Measurements from ENCODE around the gene SEC14L5. TPM values are rescaled to one million over a fixed set of nuclear protein-coding genes. Genes with fewer than 3 reads are reported as not detected.

SEC14L5 gene
- total RNA-seq, 2 donors from 2014 or later = 0.26 TPM; not detected in 1

DNA sequence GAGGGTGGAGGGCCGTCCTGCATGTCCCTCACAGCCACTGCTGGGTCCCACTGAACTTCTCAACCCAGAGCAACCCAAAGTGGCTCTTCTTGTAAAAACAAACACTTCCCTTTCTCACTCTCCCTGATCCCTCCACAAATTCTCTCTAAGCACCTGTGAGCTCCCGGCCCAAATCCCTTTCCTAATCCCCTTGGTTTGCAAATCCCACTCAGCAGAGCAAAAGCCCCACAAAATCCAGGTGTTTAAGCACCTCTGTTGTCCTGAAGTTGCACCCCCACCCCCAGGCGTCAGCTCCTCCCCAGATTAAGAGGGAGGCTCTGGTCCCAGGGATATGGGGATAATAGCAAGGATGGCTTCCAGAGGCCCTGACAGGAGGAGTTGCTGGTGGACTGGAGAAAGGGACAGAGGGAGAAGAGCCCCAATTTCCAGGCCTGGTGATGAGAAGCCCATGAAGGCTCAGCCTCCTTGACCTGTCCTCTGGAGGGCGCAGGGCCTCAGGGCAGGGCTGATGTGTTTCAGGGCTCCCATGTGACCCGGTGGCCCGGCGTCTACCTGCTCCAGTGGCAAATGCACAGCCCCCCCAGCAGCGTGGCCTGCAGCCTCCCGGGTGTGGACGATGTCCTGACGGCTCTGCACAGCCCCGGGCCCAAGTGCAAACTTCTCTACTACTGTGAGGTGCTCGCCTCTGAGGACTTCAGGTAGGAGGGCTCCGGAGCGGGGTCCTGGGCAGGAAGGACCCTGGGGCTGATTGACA lies 52.6 kb downstream of the SEC14L5 start:
- no peak overlapping the region for H3K27ac ChIP-seq
- DNase-seq (no peak), ATAC-seq (no peak)
- no peaks in the 10 kb centered on the region for H3K27me3 ChIP-seq
- no peak for TF ChIP-seq POLR2A (IDR thresholded peaks at IDR 0.05)
- TF ChIP-seq, protein P1, sequence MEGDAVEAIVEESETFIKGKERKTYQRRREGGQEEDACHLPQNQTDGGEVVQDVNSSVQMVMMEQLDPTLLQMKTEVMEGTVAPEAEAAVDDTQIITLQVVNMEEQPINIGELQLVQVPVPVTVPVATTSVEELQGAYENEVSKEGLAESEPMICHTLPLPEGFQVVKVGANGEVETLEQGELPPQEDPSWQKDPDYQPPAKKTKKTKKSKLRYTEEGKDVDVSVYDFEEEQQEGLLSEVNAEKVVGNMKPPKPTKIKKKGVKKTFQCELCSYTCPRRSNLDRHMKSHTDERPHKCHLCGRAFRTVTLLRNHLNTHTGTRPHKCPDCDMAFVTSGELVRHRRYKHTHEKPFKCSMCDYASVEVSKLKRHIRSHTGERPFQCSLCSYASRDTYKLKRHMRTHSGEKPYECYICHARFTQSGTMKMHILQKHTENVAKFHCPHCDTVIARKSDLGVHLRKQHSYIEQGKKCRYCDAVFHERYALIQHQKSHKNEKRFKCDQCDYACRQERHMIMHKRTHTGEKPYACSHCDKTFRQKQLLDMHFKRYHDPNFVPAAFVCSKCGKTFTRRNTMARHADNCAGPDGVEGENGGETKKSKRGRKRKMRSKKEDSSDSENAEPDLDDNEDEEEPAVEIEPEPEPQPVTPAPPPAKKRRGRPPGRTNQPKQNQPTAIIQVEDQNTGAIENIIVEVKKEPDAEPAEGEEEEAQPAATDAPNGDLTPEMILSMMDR (IDR thresholded peaks at IDR 0.05) = no peak
- H3K9me3 ChIP-seq = no peaks in the 10 kb centered on the region
- H3K4me3 ChIP-seq = no peak overlapping the region
- intact Hi-C loops (cut with DNase I) = no loop called here
- WGBS, 2 donors = 48 to 49% methylated on average over 3 to 15 of the region's 15 CpGs
- no peaks in the 10 kb centered on the region for H3K4me1 ChIP-seq
- no peaks in the 10 kb centered on the region for H3K36me3 ChIP-seq (replicated peaks in 1 of 2; ENCODE audit: insufficient read depth in 1 of 2, low read depth in 2 of 2)

DNA sequence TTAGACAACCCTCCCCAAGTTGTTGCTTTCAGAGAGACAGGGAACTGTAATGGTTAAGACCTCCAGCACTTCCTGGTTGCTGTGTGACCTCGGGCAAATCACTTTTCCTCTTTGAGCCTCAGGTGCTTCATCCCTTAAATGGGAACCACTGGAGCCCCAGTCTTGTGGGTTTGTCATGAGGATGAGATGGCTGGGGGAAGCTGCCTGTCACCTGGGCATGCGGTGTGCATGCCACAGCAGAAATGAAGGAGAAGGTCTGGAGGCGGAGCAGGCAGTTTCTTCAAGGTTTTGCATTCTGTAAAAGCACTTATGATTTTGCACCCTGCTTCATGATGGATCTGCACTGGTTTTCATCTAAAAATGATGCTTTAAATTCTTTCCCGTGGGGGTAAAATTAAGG lies 53.5 kb downstream of the SEC14L5 start:
- WGBS, 2 donors = 64 to 66% methylated on average over 4 of the region's 4 CpGs
- Histone ChIP-seq H3K4me1 (no peaks in the 10 kb centered on the region), H3K4me3 (no peak overlapping the region), H3K27me3 (no peaks in the 10 kb centered on the region), H3K36me3 (replicated peaks in 1 of 2; ENCODE audit: insufficient read depth in 1 of 2, low read depth in 2 of 2) (no peaks in the 10 kb centered on the region), H3K27ac (no peak overlapping the region), H3K9me3 (no peaks in the 10 kb centered on the region)
- intact Hi-C loops (cut with DNase I) = no loop called here
- TF ChIP-seq, protein P1 (IDR thresholded peaks at IDR 0.05) = no peak
- no peak for TF ChIP-seq POLR2A (IDR thresholded peaks at IDR 0.05)
- DNase-seq (no peak), ATAC-seq (no peak)

DNA sequence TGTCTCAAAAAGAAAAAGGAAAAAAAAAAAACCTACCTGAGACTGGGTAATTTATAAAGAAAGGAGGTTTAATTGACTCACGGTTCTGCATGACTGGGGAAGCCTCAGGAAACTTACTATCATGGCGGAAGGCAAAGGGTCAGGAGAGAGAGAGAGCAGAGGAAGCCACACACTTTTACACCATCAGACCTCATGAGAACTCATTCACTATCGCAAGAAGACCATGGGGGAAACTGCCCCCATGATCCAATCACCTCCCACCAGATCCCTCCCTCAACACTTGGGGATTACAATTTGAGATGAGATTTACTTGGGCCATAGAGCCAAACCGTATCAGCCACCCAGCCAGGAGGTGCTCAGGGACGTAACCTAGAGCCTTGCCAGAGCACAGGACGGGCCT lies 54.8 kb downstream of the SEC14L5 start:
- no peak overlapping the region for H3K4me3 ChIP-seq
- TF ChIP-seq POLR2A (IDR thresholded peaks at IDR 0.05) = no peak
- TF ChIP-seq, protein P1 (IDR thresholded peaks at IDR 0.05) = no peak
- H3K27ac ChIP-seq = no peak overlapping the region
- DNase-seq (no peak), ATAC-seq (no peak)
- H3K27me3 ChIP-seq = no peaks in the 10 kb centered on the region
- H3K4me1 ChIP-seq = no peaks in the 10 kb centered on the region
- H3K36me3 ChIP-seq (replicated peaks in 1 of 2; ENCODE audit: insufficient read depth in 1 of 2, low read depth in 2 of 2) = no peaks in the 10 kb centered on the region
- H3K9me3 ChIP-seq = no peaks in the 10 kb centered on the region
- intact Hi-C loops (cut with DNase I) = no loop called here
- 69 to 71% methylated on average over 6 of the region's 6 CpGs for WGBS, 2 donors

DNA sequence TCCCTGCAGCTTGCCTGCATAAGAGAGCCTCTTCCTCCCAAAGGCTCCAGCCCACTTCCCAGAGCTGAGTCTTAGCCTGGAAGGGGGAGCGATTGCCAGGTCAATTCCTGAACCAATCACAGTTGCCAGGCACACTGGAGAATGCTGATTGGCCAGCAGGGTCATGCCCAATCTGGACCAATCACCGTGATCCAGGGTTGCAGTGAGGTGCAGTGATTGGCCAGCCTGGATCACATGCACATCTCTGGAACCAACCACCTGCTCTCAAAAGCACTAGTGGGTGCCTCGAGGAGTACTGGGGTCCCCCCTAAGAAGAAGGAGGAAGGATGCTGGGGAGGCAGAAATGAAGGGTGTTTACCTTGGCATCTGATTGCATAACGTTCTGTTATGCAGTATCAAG lies 57.2 kb downstream of the SEC14L5 start:
- Histone ChIP-seq H3K4me1 (no peaks in the 10 kb centered on the region), H3K36me3 (replicated peaks in 1 of 2; ENCODE audit: insufficient read depth in 1 of 2, low read depth in 2 of 2) (no peaks in the 10 kb centered on the region), H3K27me3 (no peaks in the 10 kb centered on the region), H3K4me3 (no peak overlapping the region), H3K9me3 (no peaks in the 10 kb centered on the region), H3K27ac (no peak overlapping the region)
- 26 to 49% methylated on average over 2 to 4 of the region's 4 CpGs for WGBS, 2 donors
- no peak for TF ChIP-seq POLR2A (IDR thresholded peaks at IDR 0.05)
- TF ChIP-seq, protein P1 (IDR thresholded peaks at IDR 0.05) = no peak
- DNase-seq (no peak), ATAC-seq (no peak)
- intact Hi-C loops (cut with DNase I) = no loop called here

DNA sequence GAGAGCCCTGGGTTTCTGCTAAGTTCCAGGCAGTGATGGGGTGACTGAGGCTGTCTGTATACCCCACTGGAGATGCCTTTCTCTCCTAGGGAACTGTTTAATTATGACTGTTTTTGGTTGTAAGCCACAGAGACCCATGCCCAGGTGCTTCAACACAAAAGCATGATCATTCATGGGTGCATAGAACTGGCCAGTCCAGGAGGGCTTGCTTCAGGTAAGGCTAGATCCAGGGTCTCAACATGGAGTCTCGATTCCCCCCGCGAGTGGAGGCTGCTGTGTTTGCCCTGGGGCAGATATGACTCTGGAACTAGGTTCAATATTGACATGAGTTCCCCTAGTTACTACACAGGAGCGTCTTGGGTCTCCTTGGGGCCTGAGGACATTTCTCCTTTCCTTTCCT lies 57.8 kb downstream of the SEC14L5 start:
- 85 to 88% methylated on average over 4 of the region's 4 CpGs for WGBS, 2 donors
- H3K4me3 ChIP-seq = no peak overlapping the region
- no peaks in the 10 kb centered on the region for H3K27me3 ChIP-seq
- H3K36me3 ChIP-seq (replicated peaks in 1 of 2; ENCODE audit: insufficient read depth in 1 of 2, low read depth in 2 of 2) = no peaks in the 10 kb centered on the region
- DNase-seq = no peak
- TF ChIP-seq, protein P1 (IDR thresholded peaks at IDR 0.05) = no peak
- TF ChIP-seq POLR2A (IDR thresholded peaks at IDR 0.05) = no peak
- no peaks in the 10 kb centered on the region for H3K9me3 ChIP-seq
- no peaks in the 10 kb centered on the region for H3K4me1 ChIP-seq
- no peak for ATAC-seq
- H3K27ac ChIP-seq = no peak overlapping the region
- intact Hi-C loops (cut with DNase I) = no loop called here
